NCI-H748 (cell line): Measurements from ENCODE around the gene FOXF1.

ENCODE experiments used
- DNase-seq: peaks from one replicate; lab custom pipeline; 2025; ENCODE audit not compliant: unreplicated experiment; lab: John Stamatoyannopoulos, UW

Gene FOXF1

DNA sequence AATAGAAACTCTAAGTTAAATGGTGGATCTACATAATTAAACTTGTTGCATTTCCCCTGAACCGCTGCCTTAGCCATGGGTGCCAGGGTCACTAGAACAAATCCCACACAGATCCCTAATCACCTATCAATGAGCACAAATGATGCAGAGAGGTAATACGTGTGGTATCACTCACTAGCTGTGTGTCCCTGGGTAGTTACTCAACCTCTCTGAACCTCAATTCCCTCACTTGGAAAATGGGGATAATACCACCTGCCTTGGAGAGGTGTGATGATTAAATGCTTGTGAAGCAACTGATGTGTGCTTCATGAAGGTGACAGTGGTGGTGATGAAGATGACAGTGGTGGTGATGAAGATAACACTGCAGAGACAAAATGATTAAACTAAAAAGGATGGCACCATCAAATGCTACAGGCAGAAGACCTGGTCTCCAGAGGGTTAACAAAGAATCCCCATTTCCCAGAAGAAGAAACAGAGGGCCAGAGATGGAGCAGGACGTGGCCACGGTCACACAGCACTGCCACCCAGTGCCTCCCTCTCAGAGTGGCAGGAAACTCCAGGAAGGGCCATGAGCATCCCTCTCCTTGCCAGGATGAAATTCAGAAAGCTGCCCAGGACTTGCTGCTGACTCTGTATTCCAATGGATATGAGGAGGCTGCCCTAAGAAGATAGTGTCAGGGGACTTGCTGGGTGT is 17.9 kb upstream of the FOXF1 start:
- no peak for DNase-seq

GRCh38 chr16:86492961-86493629 is 17.2 kb upstream of the FOXF1 start:
- no peak for DNase-seq

DNA sequence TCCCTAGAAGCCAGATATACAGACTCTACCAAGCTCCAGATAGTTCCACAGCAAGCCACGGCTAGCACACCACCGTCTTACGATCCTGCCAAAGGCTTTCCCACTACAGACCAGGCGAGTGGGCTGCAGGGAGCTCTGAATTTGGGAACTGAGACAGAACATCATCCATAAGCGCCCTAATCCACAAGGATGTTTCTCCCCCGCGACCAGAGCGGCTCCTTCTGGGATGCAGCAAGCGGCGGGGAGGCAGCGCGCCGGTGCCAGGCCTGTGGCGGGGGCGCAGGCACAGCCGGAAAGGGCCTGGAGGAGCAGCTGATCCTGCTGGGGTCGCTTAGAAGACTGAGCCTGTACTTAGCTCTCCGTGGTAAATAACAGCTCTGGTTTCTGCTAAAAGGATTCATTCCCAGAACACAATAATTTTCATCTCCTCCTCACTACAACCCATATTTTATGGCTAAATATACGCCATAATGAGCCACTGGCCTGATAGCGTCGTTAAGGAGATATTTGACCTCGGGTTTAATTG is 16.2 kb upstream of the FOXF1 start:
- DNase-seq: no peak

DNA sequence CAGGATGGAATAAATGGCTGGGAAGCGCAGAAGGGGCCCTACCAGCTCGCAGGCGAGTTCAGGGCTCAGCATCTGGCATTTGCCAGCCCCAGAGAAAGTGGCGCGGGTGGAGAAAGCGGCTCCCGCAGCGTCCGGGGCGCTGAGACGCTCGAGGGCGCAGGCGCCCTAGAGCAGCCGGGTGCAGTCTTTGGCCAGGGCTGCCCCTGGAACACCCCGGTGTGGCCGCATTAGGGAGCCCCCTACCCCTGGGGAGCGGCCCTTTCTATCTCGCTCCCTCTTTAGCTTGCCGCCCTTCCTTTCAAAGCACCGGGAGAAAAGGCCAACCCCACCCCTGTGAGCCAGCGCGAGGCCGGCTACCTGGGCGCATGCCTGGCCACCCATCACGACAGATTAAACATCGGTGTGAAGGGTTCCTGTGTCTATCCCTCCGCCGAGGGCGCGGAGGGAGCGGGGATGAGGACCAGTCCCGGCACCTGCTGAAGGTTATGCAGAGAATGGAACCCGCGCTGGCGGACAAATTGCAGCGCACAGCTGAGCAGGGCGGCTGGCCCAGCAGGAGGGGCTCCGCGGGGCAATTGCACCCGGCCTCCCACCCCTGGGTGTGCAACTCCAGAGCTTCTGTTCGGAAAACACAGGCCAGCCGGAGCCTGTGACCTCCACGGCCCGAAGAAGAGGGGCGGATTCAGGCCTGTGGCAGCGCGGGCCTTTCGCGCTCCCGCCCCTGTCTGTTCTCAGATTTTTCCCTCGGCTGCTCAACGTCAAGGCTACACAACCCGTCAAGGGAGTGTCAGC is 15.6 kb upstream of the FOXF1 start:
- DNase-seq: no peak

- no peak for DNase-seq
These were observed 15.0 kb upstream of the FOXF1 start for GRCh38 chr16:86495357-86495701.

DNA sequence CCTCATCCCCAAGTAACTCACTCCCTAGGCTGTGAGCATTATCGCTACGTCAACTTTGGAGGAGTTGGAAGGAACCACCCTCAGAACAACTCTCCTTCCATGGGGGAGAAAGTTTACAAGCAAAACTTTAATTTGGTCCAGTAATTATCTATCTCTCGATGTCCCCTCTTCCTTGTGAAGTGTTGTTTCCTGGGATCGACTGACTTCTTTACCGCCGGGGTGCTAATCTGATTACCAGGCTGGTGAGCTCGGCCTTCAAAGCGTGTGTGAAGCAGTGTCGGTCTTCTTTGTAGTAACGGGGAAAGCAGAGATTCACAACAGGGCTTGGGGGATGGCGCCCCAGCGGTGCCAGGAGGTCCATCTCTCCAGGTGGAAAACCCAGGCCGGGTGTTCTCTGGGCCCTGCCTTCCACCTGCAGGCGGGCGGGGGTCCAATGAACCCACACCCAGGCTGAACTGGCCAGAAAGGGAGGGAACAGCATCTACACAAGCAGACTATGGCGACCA is 14.5 kb upstream of the FOXF1 start:
- DNase-seq: no peak

DNA sequence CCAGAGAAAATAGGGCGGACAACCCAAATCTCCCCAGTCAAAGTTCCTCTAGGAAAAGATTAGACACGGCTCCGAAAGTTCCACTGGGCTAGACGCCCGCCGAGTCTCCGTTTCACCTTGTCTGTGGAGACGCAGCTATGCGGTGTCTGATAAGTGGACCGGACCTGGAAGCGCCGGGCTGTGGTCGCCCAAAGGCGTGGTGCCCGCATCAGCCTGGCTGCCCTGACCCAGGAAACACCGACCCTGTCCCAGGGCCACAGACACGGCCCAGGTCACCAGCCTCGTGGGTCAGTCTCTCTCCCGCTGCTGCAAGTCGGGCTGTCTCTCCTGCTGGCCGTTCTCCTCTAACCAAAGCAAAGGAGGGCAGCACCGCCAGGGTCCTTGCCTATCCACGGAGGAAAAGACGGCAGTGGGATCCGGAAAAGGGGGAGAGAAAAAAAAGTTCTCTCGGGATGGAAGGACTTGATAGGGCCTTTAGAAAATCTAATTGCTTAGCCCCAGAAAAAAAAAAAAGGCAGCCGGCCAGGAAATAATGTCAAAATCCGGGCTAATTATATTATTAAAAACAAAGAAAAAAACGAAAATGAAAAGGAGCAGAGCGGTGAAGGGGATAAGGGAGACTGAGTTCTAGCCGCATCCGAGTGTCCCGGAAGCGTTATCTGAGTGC is 13.9 kb upstream of the FOXF1 start:
- no peak for DNase-seq

DNA sequence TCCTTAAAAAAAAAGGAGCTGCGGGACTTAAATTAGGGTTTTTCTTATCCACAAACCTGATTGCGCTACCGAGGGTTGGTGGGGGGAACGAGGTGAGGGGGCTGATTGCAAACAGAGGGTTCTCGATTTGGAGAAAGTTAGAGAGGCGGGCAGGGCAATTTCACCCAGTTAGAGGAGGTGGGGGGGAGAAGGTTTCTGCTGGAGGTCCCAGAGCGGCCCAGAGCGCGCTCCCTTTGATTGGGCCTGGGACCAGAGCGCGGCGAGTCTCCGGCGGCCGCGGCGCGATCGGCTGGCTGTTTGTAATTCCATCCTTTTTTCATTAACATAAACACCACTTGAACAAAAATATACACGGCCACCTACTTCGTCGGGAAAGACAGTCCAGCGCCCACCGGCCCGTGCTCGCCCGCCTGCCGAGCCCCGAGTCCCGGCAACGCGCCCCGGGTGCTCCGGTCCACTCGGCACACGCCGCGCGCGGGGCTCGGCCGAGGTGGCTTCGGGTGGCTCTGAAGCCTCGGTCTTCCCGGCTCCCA is 13.3 kb upstream of the FOXF1 start:
- no peak for DNase-seq

GRCh38 chr16:86497551-86498021 is 12.7 kb upstream of the FOXF1 start:
- no peak for DNase-seq

DNA sequence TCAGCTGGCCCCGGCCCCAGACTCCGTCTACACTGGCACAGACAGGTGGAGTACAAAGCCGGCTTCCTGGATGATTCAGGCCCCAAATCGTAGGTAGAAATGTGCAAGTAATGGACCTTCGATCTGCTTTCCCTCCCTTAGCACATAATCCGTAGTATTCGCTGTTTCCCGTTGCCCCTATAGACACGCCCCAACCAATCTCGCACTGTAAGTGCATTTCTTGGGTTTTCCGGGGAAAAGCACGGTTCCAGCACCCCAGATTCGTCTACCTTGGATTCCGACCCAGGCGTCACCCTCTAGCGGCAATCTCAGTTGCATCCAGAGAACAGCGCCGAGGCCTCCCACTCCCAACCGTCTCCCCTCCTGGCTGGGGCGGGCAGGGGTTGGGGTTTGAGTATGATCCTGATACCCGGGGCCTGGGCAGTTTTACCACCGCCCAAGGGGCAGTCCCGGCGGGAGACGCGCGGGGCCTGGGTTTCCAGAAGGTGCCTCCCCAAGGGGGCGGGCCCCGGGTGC is 12.1 kb upstream of the FOXF1 start:
- DNase-seq: no peak

GRCh38 chr16:86498671-86499439 is 11.5 kb upstream of the FOXF1 start:
- no peak for DNase-seq

GRCh38 chr16:86499440-86499786 is 10.9 kb upstream of the FOXF1 start:
- no peak for DNase-seq

DNA sequence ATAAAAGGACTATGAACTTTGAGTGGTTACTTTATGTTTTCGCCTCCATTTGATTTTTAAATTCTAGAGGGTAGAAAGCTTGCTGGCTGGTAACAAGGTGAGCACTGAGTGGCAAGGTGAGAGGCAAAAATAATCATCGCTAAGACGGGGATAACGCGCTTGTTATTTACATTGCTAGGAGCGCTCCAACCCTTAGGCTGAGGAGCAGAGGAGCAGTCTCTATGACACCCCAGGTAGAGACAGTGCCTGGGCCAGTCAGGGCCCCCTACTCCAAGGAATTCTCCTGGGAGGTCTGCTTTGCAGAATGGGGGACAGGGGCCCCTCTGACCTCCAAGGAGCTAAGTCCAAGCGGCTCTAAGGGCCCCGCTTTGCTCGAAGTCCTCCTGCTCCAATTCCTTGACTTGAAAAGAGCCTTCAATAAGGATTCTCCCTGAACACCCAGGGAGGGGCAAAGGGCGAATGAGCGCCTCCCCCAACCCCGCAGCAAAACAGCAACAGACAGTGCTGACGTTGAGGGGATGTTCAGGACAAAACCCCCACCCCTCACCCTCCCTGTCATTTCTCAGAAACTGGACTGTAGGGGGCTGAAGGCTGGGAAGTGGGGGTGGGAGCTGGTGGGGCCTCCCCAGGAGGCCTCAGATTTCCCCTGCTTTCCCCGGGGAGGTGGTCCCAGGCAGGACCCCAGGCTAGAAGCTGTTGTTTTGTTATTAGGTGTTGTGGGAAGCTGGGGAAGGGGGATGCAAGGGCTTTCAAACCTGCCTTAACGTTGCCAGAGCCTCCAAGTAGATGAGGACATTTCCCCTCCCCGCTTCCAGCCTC is 10.2 kb upstream of the FOXF1 start:
- DNase-seq: no peak

DNA sequence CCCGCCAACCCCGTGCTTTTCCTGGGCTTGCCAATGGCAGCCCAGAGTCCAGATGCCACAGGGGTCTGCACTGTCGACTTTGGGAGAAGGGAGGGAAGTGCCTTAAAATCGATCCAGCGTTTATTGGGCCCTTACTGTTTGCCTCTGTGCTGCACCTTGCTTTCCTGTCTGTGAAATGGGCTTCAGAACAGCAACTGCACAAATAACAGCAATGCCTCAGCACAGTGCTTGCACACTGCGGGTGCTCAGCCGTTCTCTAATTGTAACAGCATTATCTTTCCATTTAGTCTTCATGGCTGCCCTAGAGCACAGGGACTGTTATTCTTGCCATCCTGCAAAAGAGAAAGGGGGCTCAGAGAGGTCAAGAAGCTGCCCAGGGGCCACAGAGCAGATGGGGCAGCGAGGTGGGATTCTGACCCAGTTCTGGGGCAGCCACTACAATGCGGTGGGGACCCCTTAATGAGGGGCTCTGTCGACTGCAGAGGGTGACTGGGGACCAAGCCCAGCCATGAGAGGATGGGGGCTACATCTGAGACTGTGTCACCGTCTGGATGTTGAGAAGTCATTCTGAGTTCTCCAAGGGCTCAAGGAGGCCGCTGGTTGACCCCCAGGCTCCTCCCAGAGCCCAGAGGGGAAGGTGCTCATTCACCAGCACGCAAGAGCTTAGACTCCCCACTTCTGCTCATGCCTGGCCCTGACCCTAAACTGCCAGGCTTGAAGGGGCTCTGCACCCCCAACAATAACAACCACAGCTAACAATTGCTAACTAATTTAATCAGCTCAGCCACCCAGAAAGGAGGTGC is 9.4 kb upstream of the FOXF1 start:
- DNase-seq: no peak

DNA sequence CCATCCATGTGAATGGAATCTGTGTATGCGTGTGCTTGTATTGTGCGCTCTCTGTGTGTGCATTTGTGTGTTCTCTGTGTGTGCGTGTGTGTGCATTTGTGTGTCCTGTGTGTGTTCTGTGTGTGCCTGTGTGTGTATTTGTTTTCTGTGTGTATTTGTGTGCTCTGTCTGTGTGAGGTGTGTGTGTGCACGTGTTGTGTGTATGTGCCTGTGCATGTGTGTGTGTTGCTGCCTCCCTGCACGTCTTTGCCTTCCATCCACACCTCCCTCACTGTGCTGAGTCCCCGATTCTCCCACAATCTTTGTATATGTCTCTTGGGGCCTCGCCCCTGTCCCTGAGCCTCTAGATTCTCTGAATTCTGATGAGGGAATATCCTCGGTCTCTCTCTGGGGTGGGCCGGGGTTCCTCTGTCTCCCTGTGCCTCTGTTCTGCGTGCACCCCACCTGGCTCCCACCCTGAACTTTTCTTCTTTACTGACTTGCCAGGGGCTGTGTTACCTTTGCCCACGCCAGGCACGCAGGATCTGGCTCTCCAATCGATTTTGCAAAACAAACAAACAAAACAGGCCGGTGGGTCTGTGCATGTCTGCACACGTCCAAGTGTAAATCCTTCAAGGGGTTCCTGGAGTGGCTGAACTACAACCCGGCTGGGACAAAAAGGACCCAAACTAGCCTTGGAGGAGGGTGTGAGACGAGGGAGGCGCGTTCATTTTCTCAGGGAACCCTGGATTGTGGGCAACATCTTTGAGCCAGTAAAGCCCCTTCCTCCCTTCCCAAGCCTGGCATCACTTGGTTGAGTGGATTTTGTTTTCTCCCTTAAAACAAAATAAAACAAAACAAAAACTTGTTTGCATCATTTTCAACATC is 8.1 kb upstream of the FOXF1 start:
- peak; percentile 33 for DNase-seq

GRCh38 chr16:86502856-86503748 is 7.2 kb upstream of the FOXF1 start:
- DNase-seq: no peak
